ENCODE data around the gene CYB561A3.

DNA sequence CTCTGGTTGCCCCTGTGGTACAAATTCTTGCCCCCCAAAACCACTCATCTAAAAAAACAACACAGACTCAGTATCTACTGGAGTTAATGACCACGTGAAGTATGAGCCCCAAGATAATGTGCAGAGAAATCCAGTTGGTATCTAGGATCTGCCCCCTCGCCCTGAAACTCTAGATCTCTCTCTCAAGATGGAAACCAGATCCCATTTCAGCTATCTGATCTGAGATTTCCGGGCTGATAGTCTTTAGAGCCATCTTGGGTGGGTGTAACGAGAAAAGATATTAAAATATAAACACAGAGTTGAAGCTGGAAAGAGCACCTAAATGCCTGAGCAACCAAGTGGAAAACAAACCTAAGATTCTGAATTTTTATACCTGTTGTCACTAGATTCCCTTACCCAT lies 52.5 kb downstream of the CYB561A3 start:
- no peak for TF ChIP-seq MAX (IDR thresholded peaks at IDR 0.05; ENCODE audit: low read depth, low read length)
- TF ChIP-seq, protein P1, sequence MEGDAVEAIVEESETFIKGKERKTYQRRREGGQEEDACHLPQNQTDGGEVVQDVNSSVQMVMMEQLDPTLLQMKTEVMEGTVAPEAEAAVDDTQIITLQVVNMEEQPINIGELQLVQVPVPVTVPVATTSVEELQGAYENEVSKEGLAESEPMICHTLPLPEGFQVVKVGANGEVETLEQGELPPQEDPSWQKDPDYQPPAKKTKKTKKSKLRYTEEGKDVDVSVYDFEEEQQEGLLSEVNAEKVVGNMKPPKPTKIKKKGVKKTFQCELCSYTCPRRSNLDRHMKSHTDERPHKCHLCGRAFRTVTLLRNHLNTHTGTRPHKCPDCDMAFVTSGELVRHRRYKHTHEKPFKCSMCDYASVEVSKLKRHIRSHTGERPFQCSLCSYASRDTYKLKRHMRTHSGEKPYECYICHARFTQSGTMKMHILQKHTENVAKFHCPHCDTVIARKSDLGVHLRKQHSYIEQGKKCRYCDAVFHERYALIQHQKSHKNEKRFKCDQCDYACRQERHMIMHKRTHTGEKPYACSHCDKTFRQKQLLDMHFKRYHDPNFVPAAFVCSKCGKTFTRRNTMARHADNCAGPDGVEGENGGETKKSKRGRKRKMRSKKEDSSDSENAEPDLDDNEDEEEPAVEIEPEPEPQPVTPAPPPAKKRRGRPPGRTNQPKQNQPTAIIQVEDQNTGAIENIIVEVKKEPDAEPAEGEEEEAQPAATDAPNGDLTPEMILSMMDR (IDR thresholded peaks at IDR 0.05; ENCODE audit: low read depth, low read length): no peak
